OCI-LY3 (cell line): Measurements from ENCODE around the gene B4GALT4.

Experiments
- H2AFZ ChIP-seq: fragments of 200-600, 300-600 bp; shearing (Covaris generic); 2 replicates; pipeline ENCODE4 v1.6.0; 2014; ENCODE audit warnings: antibody characterized with exemption, low read depth, low read length
- H3K27ac ChIP-seq: fragments of 200-600, 300-600 bp; sonication (generic); 2 replicates; pipeline ENCODE4 v1.5.1; 2014; ENCODE audit warnings: mild to moderate bottlenecking, low read length, moderate library complexity, mixed read lengths
- H3K27me3 ChIP-seq: fragments of 200-600, 300-600 bp; sonication (generic); 2 replicates; pipeline ENCODE4 v1.6.1; 2014; ENCODE audit warnings: low read depth, low read length, mixed read lengths
- H3K36me3 ChIP-seq: fragments of 200-600, 300-600 bp; sonication (generic); replicated peaks from 2 replicates; pipeline ENCODE3; 2014; ENCODE audit warnings: low read depth, low read length, mixed read lengths
- H3K4me1 ChIP-seq: fragments of 300-600, 200-600 bp; sonication (generic); 2 replicates; pipeline ENCODE4 v1.6.1; 2014; ENCODE audit warnings: low read length, mixed read lengths
- H3K4me2 ChIP-seq: fragments of 200-600, 300-600 bp; sonication (generic); 2 replicates; pipeline ENCODE4 v1.6.1; 2014; ENCODE audit warnings: low read length, mixed read lengths
- H3K4me3 ChIP-seq: fragments of 300-600, 200-600 bp; sonication (generic); 2 replicates; pipeline ENCODE4 v1.5.1; 2014; ENCODE audit warnings: antibody characterized with exemption, mild to moderate bottlenecking, low read length, moderate library complexity
- H3K79me2 ChIP-seq: fragments of 300-600, 200-600 bp; shearing (Covaris generic); 2 replicates; pipeline ENCODE4 v1.6.1; 2014; ENCODE audit warnings: mild to moderate bottlenecking, low read length, mixed read lengths
- H3K9ac ChIP-seq: fragments of 300-600, 200-600 bp; shearing (Covaris generic); 2 replicates; pipeline ENCODE4 v1.6.0; 2014; ENCODE audit warnings: mild to moderate bottlenecking, low read length, moderate library complexity
- H3K9me3 ChIP-seq: fragments of 200-600, 300-600 bp; shearing (Covaris generic); 2 replicates; pipeline ENCODE4 v1.6.1; 2014; ENCODE audit warnings: low read length, mixed read lengths; ENCODE audit not compliant: insufficient read depth
- H4K20me1 ChIP-seq: fragments of 200-600, 300-600 bp; sonication (generic); 2 replicates; pipeline ENCODE4 v1.6.1; 2016; ENCODE audit warnings: low read length, mixed read lengths; ENCODE audit not compliant: insufficient read depth
- EZH2phosphoT487 ChIP-seq: fragments of 200-600 bp; shearing (Covaris generic); IDR thresholded peaks from 2 replicates; pipeline ENCODE4 v1.6.1; 2018; ENCODE audit warnings: antibody characterized with exemption, mixed run types, low read depth
- TF ChIP-seq, protein P1 (sequence below): fragments of 200-600, 300-600 bp; sonication (generic); IDR thresholded peaks from 2 replicates; pipeline ENCODE4 v1.5.1; 2014; ENCODE audit warnings: antibody characterized with exemption, low read length, low read depth

The B4GALT4 gene

DNA sequence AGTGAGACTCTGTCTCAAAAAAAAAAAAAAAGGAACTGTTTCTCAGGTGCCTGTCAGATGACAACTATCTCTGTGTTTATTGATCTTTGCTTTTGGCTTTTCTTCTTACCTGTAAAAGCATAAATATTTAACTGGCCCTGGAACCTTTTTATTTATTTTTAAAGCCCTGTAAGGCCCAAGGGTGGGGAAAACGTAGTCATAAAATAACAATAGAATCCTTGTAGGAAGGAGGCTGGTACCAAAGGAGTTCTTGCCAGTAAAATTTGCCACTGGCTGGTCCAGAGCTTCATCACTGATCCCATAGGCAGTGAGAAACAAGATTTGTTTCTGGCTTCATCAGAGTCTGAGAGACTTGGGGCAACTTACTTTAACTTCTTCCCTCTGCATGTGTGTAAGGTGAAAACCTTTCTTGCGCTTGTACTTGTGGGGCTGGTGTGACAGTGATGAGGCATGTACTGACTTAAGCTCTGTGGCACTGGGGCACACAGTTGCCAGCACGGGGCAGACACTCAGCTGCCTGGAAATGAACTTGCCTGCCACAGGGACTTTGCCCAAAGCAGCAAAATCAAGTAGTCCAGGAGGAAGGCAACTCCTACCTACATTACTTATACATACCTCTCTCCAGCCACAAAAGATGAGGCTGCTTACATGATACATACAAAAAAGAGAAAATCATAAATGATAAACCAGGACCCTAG is 19.6 kb downstream of the B4GALT4 start:
- no peak overlapping the region for H3K27ac ChIP-seq
- no peaks in the 10 kb centered on the region for H3K27me3 ChIP-seq
- no peak overlapping the region for H3K9ac ChIP-seq
- H3K79me2 ChIP-seq, result no peaks in the 10 kb centered on the region
- H2AFZ ChIP-seq, result no peak overlapping the region
- no peak overlapping the region for H3K4me3 ChIP-seq
- H3K4me1 ChIP-seq, result peaks cover 4% of the 10 kb centered on the region; the same call in 1 of the 2 replicates
- no peaks in the 10 kb centered on the region for H3K9me3 ChIP-seq
- no peaks in the 10 kb centered on the region for H4K20me1 ChIP-seq
- H3K4me2 ChIP-seq, result no peak overlapping the region
- peaks cover 42% of the 10 kb centered on the region for H3K36me3 ChIP-seq
- TF ChIP-seq EZH2phosphoT487, result no peak

DNA sequence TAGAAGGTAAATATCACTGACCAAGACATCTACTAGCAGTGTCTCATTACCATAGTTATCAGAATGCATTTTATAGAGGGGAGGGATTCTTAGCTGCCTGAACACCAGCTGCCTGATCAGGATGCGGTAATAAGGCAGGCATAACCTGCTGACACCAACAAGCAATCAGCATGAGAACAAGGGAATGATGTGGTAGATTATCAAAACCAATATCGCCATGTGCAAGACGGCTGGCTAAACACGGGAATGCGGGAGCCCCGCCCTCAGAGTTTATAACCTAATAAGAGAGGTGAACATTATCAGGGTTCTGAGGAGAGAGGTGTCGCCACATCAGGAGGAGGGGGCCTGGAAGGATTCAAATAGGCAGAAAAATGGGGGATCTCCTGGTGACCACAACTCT is 20.5 kb downstream of the B4GALT4 start:
- Histone ChIP-seq H3K9ac (no peak overlapping the region), H3K27ac (no peak overlapping the region), H3K27me3 (no peaks in the 10 kb centered on the region), H3K4me1 (peaks cover 4% of the 10 kb centered on the region; the same call in 1 of the 2 replicates), H3K4me2 (no peak overlapping the region), H3K36me3 (peaks cover 43% of the 10 kb centered on the region), H3K79me2 (no peaks in the 10 kb centered on the region), H4K20me1 (no peaks in the 10 kb centered on the region), H2AFZ (no peak overlapping the region), H3K4me3 (no peak overlapping the region), H3K9me3 (no peaks in the 10 kb centered on the region)
- no peak for TF ChIP-seq EZH2phosphoT487

DNA sequence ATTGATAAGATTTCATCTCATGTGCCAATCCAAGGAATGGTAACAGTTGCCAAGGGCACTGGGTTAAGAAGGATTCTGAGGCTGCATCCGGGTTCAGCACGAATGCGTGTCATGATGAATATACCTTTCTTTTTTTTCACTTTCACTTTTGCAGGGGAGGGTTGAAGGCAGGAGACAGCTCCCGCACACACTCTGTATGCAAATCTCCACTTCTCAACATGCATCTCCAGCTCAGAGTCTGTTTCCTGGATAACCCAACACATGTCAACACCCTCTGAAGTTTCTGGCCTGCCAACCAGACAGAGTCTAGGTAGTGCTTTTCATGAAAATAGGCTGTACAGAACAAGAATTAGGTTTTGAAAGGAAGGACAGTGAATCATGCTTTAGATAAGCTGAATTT is 21.6 kb downstream of the B4GALT4 start:
- TF ChIP-seq, protein P1, sequence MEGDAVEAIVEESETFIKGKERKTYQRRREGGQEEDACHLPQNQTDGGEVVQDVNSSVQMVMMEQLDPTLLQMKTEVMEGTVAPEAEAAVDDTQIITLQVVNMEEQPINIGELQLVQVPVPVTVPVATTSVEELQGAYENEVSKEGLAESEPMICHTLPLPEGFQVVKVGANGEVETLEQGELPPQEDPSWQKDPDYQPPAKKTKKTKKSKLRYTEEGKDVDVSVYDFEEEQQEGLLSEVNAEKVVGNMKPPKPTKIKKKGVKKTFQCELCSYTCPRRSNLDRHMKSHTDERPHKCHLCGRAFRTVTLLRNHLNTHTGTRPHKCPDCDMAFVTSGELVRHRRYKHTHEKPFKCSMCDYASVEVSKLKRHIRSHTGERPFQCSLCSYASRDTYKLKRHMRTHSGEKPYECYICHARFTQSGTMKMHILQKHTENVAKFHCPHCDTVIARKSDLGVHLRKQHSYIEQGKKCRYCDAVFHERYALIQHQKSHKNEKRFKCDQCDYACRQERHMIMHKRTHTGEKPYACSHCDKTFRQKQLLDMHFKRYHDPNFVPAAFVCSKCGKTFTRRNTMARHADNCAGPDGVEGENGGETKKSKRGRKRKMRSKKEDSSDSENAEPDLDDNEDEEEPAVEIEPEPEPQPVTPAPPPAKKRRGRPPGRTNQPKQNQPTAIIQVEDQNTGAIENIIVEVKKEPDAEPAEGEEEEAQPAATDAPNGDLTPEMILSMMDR, result no peak
- TF ChIP-seq EZH2phosphoT487, result no peak
- Histone ChIP-seq H3K27ac (no peak overlapping the region), H3K36me3 (peaks cover 51% of the 10 kb centered on the region), H4K20me1 (no peaks in the 10 kb centered on the region), H3K79me2 (no peaks in the 10 kb centered on the region), H3K4me1 (peaks cover 4% of the 10 kb centered on the region; the same call in 1 of the 2 replicates), H3K4me2 (no peak overlapping the region), H3K27me3 (no peaks in the 10 kb centered on the region), H3K9ac (no peak overlapping the region), H3K9me3 (no peaks in the 10 kb centered on the region), H2AFZ (no peak overlapping the region), H3K4me3 (no peak overlapping the region)

DNA sequence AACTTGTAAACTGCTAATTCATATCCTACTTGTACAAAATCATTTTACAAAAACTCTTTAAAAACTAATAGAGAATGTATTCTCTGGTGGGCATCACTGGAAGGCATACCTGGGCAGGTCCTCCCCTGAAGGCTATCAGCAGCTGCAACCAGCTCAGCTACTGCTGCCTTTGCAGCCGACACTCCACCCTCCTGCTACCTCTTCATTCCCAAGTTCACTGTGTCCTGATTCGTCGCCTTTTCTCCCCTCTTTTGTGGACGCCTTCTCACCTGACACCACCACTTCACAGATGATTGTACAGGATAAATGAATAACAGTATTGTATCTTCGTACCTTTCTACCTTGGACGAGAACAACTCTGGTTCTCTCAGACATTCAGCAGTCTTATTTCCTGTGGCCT is 28.9 kb downstream of the B4GALT4 start:
- Histone ChIP-seq H3K27ac (no peak overlapping the region), H4K20me1 (no peaks in the 10 kb centered on the region), H2AFZ (no peak overlapping the region), H3K36me3 (peaks cover 47% of the 10 kb centered on the region), H3K79me2 (no peaks in the 10 kb centered on the region), H3K4me1 (no peaks in the 10 kb centered on the region), H3K4me2 (no peak overlapping the region), H3K4me3 (no peak overlapping the region), H3K27me3 (no peaks in the 10 kb centered on the region), H3K9ac (no peak overlapping the region), H3K9me3 (no peaks in the 10 kb centered on the region)
- no peak for TF ChIP-seq EZH2phosphoT487
- TF ChIP-seq, protein P1, result no peak

DNA sequence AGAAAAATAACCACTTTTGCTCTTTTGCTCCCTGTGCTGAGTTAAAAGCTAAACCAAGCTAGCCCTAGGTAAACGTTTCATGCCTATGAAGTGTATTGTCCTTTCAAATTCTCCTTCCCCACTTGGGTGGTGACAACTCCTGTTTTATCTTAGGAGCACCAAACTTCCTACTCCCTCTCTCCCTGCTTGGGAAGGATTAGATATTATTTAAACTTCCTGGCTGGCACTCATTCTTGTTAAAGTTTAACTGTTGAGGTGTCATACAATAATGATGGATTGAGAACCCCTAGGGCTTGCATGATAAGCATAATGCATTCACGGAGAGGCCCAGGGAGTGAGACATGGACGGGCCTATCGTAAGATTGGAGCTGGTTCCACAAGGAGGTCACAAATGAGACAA is 29.5 kb downstream of the B4GALT4 start:
- Histone ChIP-seq H3K4me3 (no peak overlapping the region), H3K9ac (no peak overlapping the region), H3K36me3 (peaks cover 41% of the 10 kb centered on the region), H4K20me1 (no peaks in the 10 kb centered on the region), H3K9me3 (no peaks in the 10 kb centered on the region), H3K4me2 (no peak overlapping the region), H2AFZ (no peak overlapping the region), H3K27me3 (no peaks in the 10 kb centered on the region), H3K4me1 (no peaks in the 10 kb centered on the region), H3K27ac (no peak overlapping the region), H3K79me2 (no peaks in the 10 kb centered on the region)
- TF ChIP-seq, protein P1, result no peak
- TF ChIP-seq EZH2phosphoT487, result no peak
